NT2/D1 (cell line): ENCODE results near the gene UGT1A10.

Source experiments
- DNase-seq: peaks from one replicate; pipeline ENCODE4 v3.0.0-alpha.2; 2011; ENCODE audit warnings: low read depth, low spot score
- H3K27me3 ChIP-seq: 2 replicates; pipeline ENCODE4 v1.6.0; 2011; ENCODE audit warnings: mild to moderate bottlenecking; ENCODE audit not compliant: insufficient read length, insufficient read depth
- H3K36me3 ChIP-seq: 2 replicates; pipeline ENCODE4 v1.6.1; 2011; ENCODE audit warnings: mild to moderate bottlenecking, low read length, mixed read lengths; ENCODE audit not compliant: insufficient read depth, insufficient read length
- H3K4me1 ChIP-seq: 2 replicates; pipeline ENCODE4 v1.5.1; 2011; ENCODE audit not compliant: insufficient read depth, insufficient read length
- H3K4me3 ChIP-seq: 2 replicates; pipeline ENCODE4 v1.5.1; 2011; ENCODE audit warnings: low read depth; ENCODE audit not compliant: insufficient read length
- H3K9ac ChIP-seq: 2 replicates; pipeline ENCODE4 v1.6.0; 2011; ENCODE audit warnings: low read depth; ENCODE audit not compliant: insufficient read length
- H3K9me3 ChIP-seq: 2 replicates; pipeline ENCODE4 v1.5.1; 2011; ENCODE audit warnings: mild to moderate bottlenecking, low read length; ENCODE audit not compliant: insufficient read depth
- SUZ12 ChIP-seq: IDR thresholded peaks from 2 replicates; pipeline ENCODE4 v1.6.1; 2011; ENCODE audit not compliant: insufficient read length, insufficient read depth; ENCODE audit errors: extremely low read depth
- YY1 ChIP-seq: IDR thresholded peaks from 2 replicates; pipeline ENCODE4 v1.6.1; 2011; ENCODE audit not compliant: insufficient read length, insufficient read depth
- ZNF274 ChIP-seq: IDR thresholded peaks from 2 replicates; pipeline ENCODE4 v1.6.1; 2011; ENCODE audit warnings: mild to moderate bottlenecking, low read depth, low read length

The UGT1A10 gene

GRCh38 chr2:233674314-233674713, 38.1 kb downstream of the UGT1A10 start:
- no peak for TF ChIP-seq SUZ12
- no peak for TF ChIP-seq ZNF274
- no peak for TF ChIP-seq YY1
- Histone ChIP-seq H3K4me3 (no peak overlapping the region), H3K9me3 (no peaks in the 10 kb centered on the region), H3K4me1 (no peaks in the 10 kb centered on the region), H3K9ac (no peak overlapping the region), H3K27me3 (no peaks in the 10 kb centered on the region), H3K36me3 (no peaks in the 10 kb centered on the region)
- DNase-seq, result no peak

DNA sequence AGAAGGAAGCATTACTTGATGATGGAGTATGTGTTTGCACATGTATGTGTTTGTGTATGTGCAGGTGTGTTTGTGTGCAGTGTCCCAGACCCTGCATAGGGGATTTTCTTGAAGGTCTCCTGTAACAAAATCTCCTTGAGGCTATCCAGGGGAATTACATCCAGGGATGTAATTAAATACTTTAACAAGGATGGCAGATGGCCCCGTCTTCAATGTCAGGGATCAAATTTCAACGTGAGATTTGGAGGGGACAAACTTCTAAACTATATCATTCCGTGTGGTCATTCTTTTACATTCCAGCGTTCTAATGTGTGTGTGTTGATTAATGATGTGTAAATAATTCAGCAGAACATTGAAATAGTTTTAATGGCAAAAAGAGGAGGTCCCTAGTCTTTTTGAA, 38.7 kb downstream of the UGT1A10 start:
- no peak overlapping the region for H3K9ac ChIP-seq
- TF ChIP-seq SUZ12, result no peak
- no peak for TF ChIP-seq ZNF274
- TF ChIP-seq YY1, result no peak
- H3K4me3 ChIP-seq, result no peak overlapping the region
- H3K36me3 ChIP-seq, result no peaks in the 10 kb centered on the region
- H3K4me1 ChIP-seq, result no peaks in the 10 kb centered on the region
- no peak for DNase-seq
- H3K9me3 ChIP-seq, result no peaks in the 10 kb centered on the region
- no peaks in the 10 kb centered on the region for H3K27me3 ChIP-seq

DNA sequence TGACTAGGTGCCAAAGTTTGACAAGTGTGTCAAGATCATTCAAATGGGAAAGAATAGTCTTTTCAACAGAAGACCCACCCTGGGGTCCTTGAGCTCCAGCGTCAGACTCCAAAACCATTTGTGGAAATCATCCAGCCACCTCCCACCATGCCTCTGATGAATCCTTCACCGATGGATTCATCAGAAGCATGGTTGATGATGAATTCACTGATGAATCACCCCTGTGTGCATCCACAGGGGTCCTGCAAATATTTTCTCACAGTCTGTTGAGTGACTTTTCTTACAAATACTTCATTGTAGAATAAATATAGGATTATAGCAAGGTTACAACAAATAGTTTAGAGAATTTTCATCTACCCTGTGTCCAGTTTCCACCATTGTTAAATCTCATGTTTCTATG, 39.8 kb downstream of the UGT1A10 start:
- Histone ChIP-seq H3K27me3 (no peaks in the 10 kb centered on the region), H3K9me3 (no peaks in the 10 kb centered on the region), H3K9ac (no peak overlapping the region), H3K4me1 (no peaks in the 10 kb centered on the region), H3K36me3 (no peaks in the 10 kb centered on the region), H3K4me3 (no peak overlapping the region)
- no peak for TF ChIP-seq YY1
- no peak for TF ChIP-seq ZNF274
- no peak for TF ChIP-seq SUZ12
- no peak for DNase-seq

- H3K9me3 ChIP-seq, result no peaks in the 10 kb centered on the region
- no peaks in the 10 kb centered on the region for H3K4me1 ChIP-seq
- H3K36me3 ChIP-seq, result no peaks in the 10 kb centered on the region
- H3K4me3 ChIP-seq, result no peak overlapping the region
- H3K27me3 ChIP-seq, result no peaks in the 10 kb centered on the region
- TF ChIP-seq YY1 (no peak), SUZ12 (no peak), ZNF274 (no peak)
- DNase-seq, result no peak
- H3K9ac ChIP-seq, result no peak overlapping the region
Measured at GRCh38 chr2:233679196-233679595, 42.9 kb downstream of the UGT1A10 start.

GRCh38 chr2:233680361-233681045, 44.3 kb downstream of the UGT1A10 start:
- H3K4me1 ChIP-seq, result no peaks in the 10 kb centered on the region
- no peaks in the 10 kb centered on the region for H3K27me3 ChIP-seq
- DNase-seq, result no peak
- H3K9ac ChIP-seq, result no peak overlapping the region
- no peaks in the 10 kb centered on the region for H3K9me3 ChIP-seq
- TF ChIP-seq ZNF274 (no peak), SUZ12 (no peak)
- H3K36me3 ChIP-seq, result no peaks in the 10 kb centered on the region
- no peak overlapping the region for H3K4me3 ChIP-seq

DNA sequence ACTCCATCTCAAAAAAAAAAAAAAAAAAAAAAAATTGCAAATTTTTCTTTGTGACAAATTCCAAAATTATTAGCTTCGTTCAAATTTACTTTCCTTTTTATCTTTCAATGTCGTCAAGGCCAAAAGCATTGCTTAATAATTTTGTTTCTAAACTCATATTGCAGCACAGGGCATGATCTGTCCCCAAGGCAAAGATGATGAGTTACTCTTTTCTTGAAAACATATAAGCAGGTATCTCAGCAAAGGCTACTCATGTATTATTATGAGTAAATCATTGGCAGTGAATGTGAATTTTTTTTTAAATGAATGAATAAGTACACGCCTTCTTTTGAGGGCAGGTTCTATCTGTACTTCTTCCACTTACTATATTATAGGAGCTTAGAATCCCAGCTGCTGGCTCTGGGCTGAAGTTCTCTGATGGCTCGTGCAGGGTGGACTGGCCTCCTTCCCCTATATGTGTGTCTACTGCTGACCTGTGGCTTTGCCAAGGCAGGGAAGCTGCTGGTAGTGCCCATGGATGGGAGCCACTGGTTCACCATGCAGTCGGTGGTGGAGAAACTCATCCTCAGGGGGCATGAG, 45.4 kb downstream of the UGT1A10 start, which contains the start of gene UGT1A7:
Gene UGT1A7 (plus strand): TSS at position 381 of the 579 bp plus-strand sequence. CDS start 37 bp downstream, at position 418.
- H3K27me3 ChIP-seq, result no peaks in the 10 kb centered on the region
- H3K4me3 ChIP-seq, result no peak within 1 kb of the TSS
- no peak for DNase-seq

GRCh38 chr2:233684640-233685039, 48.4 kb downstream of the UGT1A10 start:
- DNase-seq, result no peak
- no peaks in the 10 kb centered on the region for H3K36me3 ChIP-seq
- H3K9me3 ChIP-seq, result no peaks in the 10 kb centered on the region
- no peak overlapping the region for H3K9ac ChIP-seq
- no peaks in the 10 kb centered on the region for H3K27me3 ChIP-seq
- no peaks in the 10 kb centered on the region for H3K4me1 ChIP-seq
- H3K4me3 ChIP-seq, result no peak overlapping the region
- TF ChIP-seq ZNF274 (no peak), YY1 (no peak), SUZ12 (no peak)

More for the DNA sequence above, 45.4 kb downstream of the UGT1A10 start, which contains the start of gene UGT1A7:
- Histone ChIP-seq H3K9ac (no peak within 1 kb of the TSS), H3K36me3 (no peaks in the 10 kb centered on the region), H3K4me1 (no peaks in the 10 kb centered on the region), H3K9me3 (no peaks in the 10 kb centered on the region)
- TF ChIP-seq ZNF274 (no peak), YY1 (no peak), SUZ12 (no peak)
